Measurements from ENCODE around the gene TNFRSF12A.

The TNFRSF12A gene

GRCh38 chr16:3026609-3027488 lies 6.7 kb downstream of the TNFRSF12A start:
- DNase-seq (ENCODE audit: low read depth in 2 of 2), result no peak

- DNase-seq (ENCODE audit: low read depth in 2 of 2), result no peak
Measured at GRCh38 chr16:3027489-3027795, 7.3 kb downstream of the TNFRSF12A start.

- DNase-seq (ENCODE audit: low read depth in 2 of 2), result peak; percentile 75 to 91
Measured at GRCh38 chr16:3027983-3028715, 8.0 kb downstream of the TNFRSF12A start.

- DNase-seq (ENCODE audit: low read depth in 2 of 2), result no peak
Measured at GRCh38 chr16:3028716-3029319, 8.7 kb downstream of the TNFRSF12A start.

GRCh38 chr16:3029491-3030221 lies 9.5 kb downstream of the TNFRSF12A start:
- DNase-seq (ENCODE audit: low read depth in 2 of 2), result peak in 1 of 2 experiments; percentile 51

- no peak for DNase-seq (ENCODE audit: low read depth in 2 of 2)
Measured at GRCh38 chr16:3030222-3031212, 10.3 kb downstream of the TNFRSF12A start.

- no peak for DNase-seq (ENCODE audit: low read depth in 2 of 2)
Measured at GRCh38 chr16:3032624-3033023, 12.5 kb downstream of the TNFRSF12A start.

DNA sequence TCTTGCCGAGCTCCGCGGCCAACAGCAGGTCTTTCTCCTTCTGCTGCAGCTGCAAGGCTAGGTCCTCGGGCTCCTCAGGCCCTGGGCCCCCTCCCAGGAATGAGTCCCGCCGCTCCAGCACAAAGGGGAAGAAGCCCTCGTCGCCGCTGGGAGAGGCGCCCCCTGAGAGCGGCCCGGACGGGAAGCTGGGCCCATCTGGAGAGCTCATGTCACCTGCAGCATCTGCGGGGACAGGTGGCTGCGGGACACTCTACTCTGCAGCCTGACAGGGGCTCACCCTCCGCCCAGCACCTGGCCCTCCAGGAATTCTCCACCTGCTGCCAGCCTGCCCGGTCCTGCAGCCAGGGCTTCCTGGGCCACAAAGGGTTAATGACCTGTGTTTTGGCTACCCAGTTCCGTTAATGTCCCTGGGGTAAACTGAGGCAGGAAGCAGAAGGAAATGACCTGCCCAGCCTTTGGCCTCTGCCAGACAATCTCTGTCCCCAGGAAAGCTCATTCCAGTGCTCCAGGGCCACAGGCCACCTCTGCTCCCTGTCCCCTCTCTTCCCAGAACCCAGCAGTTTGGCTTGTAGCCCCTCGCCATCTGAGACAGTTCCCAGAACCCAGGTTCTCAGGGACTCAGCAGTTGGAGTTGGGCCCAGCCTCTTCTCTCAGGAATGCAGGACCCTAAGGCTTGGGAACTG lies 15.3 kb downstream of the TNFRSF12A start:
- no peak for DNase-seq (ENCODE audit: low read depth in 2 of 2)

GRCh38 chr16:3035972-3036725 lies 16.0 kb downstream of the TNFRSF12A start:
- no peak for DNase-seq (ENCODE audit: low read depth in 2 of 2)

DNA sequence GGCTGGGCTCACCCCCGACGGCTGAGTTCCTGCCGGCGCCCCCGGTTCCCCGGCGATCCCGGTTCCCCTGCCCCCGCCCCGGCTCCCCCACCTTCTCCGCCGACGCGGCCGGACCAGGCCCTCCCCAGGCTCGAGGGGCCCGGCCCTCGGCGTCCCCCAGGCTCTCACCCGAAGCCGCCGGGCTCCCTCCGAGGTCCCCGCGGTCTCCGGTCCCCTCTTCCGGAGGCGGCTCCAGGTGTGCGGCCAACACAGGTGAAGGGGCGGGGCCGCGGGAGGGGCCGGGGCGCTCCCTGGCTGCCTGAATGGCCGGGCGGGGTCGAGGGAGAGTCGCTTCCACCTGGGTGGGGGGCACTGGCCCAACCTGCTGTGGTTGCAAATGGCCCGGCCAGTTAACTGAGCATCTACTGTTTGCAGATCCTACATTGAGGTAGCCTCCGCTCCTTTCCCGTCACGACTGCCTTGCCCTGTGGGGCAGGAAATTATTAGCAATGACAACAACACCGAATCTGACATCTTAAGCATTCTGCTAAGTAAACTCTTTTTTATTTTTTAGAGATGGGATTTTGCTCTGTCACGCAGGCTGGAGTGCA lies 16.7 kb downstream of the TNFRSF12A start, which contains the start of gene BICDL2:
Gene BICDL2 (minus strand): TSS at position 219 of the 590 bp plus-strand sequence. CDS start 1,448 bp downstream, outside the sequence.
- no peak for DNase-seq (ENCODE audit: low read depth in 2 of 2)

GRCh38 chr16:3038256-3038655 lies 18.1 kb downstream of the TNFRSF12A start:
- DNase-seq (ENCODE audit: low read depth in 2 of 2), result no peak

DNA sequence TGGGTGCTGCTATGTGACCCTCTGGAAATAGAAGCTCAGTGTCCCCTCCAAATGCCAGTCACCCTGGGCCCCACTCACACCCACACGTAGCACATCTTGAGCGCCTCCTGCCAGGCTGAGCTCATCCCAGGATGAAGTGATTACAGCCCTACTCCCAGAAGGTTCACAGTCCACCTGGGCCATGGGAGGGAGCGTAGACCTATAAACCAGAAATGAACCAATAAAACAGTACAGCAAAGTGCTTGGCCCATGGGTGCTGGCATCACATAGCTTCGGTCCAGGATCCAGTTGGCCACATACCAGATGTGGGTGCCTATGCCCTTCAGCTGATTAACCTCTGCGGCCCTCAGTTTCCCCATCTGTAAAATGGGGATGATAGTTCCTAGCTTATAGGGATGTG lies 18.7 kb downstream of the TNFRSF12A start:
- DNase-seq (ENCODE audit: low read depth in 2 of 2), result no peak

GRCh38 chr16:3042376-3042775 lies 22.2 kb downstream of the TNFRSF12A start:
- no peak for DNase-seq (ENCODE audit: low read depth in 2 of 2)

DNA sequence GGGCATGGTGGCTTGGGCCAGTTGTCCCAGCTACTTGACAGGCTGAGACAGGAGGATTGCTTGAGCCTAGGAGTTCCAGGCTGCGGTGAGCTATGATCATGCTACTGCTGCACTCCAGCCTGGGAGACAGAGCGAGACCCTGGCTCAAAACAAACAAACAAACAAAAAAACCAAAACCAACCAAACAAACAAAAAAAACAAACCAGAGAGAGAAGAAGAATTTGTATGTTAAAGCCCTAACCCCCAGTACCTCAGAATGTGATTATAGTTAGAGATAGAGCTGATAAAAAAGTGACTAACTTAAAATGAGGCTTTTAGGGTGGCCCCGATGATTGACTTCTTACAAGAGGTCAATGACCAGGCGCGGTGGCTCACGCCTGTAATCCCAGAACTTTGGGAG lies 24.5 kb downstream of the TNFRSF12A start:
- no peak for DNase-seq (ENCODE audit: low read depth in 2 of 2)

- DNase-seq (ENCODE audit: low read depth in 2 of 2), result no peak
Measured at GRCh38 chr16:3045758-3046640, 25.8 kb downstream of the TNFRSF12A start, which contains the start of gene MMP25. Gene MMP25, plus strand, starts transcription at chr16:3046561. Its CDS starts 357 bp downstream, at chr16:3046918.

- no peak for DNase-seq (ENCODE audit: low read depth in 2 of 2)
Measured at GRCh38 chr16:3046641-3047386, 26.6 kb downstream of the TNFRSF12A start.

GRCh38 chr16:3047387-3047720 lies 27.2 kb downstream of the TNFRSF12A start:
- DNase-seq (ENCODE audit: low read depth in 2 of 2), result no peak

Data from stimulated activated CD4-positive, alpha-beta T cell treated with anti-CD3 and anti-CD28 coated beads, Interleukin-12 subunit alpha, Interleukin-12 subunit beta, amount 100 ng/mL, for 24 hours (primary cell).